GM12801 (cell line): ENCODE results near the gene ZFHX3.

Experiments used
- TF ChIP-seq, protein P1 (sequence below): IDR thresholded peaks from one replicate; pipeline ENCODE4 v1.5.1; 2011; ENCODE audit warnings: control low read depth; ENCODE audit not compliant: insufficient read length; ENCODE audit errors: extremely low read depth

The ZFHX3 gene

GRCh38 chr16:73025151-73025855 is 22.6 kb downstream of the ZFHX3 start:
- TF ChIP-seq, protein P1, sequence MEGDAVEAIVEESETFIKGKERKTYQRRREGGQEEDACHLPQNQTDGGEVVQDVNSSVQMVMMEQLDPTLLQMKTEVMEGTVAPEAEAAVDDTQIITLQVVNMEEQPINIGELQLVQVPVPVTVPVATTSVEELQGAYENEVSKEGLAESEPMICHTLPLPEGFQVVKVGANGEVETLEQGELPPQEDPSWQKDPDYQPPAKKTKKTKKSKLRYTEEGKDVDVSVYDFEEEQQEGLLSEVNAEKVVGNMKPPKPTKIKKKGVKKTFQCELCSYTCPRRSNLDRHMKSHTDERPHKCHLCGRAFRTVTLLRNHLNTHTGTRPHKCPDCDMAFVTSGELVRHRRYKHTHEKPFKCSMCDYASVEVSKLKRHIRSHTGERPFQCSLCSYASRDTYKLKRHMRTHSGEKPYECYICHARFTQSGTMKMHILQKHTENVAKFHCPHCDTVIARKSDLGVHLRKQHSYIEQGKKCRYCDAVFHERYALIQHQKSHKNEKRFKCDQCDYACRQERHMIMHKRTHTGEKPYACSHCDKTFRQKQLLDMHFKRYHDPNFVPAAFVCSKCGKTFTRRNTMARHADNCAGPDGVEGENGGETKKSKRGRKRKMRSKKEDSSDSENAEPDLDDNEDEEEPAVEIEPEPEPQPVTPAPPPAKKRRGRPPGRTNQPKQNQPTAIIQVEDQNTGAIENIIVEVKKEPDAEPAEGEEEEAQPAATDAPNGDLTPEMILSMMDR, result no peak

GRCh38 chr16:73024571-73025105 is 23.3 kb downstream of the ZFHX3 start:
- TF ChIP-seq, protein P1, result no peak

DNA sequence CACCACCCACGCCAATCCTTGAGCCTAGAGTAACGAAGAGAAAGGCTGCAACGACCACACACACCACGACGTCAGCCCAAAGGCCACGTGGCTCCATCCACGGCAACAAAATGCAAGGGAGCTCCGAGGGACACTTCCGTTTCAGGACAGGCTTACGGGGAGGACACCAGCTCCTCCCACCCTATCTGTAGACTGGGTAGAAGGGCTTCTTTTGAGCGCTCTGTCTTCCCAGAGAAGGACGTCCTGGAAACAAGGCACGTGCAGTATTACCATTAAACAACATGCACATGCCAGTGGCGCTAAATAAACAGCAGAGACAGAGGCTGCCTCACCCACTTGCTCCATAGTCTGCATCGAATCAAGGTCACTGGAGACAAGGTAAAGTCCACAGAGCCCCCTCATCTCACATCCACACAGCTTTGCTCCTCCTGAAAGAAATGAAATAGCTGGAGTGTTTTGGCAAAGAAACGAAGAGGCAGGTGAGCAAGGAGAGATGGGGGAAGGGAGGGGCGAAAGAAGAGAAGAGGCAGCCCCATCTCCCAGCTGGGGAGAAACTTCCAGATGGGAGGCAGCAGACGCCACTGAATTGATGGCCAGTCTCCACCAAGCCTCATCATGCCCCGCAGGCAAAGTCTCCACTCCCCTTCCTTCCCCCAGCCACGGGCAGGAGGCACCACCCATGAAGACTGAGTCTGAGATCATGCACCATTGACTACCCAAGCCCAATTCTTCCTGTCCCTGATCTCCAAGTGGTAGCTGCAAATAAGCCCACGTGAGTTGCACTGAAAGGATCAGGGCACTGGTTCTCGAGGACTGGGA is 24.0 kb downstream of the ZFHX3 start:
- TF ChIP-seq, protein P1, result no peak

DNA sequence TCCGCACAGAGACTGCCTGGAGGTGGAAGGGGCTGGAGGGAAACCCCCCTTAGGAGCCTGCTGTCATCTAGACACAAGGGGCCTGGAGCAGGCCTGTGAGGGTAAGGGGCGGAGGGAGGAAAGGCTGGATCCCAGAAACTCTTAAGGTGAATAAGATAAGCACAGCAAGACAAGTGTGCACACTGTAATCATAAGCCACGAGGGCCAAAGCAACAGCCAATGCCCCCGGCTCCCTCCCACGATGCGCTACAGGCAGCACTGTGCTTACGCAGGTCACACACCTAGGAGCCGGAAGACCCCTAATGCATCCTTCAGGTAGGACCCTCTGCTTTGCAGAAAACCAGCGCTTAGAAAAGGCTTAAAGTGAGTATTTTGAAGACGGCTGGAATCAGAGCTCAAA is 24.6 kb downstream of the ZFHX3 start:
- TF ChIP-seq, protein P1, result no peak

DNA sequence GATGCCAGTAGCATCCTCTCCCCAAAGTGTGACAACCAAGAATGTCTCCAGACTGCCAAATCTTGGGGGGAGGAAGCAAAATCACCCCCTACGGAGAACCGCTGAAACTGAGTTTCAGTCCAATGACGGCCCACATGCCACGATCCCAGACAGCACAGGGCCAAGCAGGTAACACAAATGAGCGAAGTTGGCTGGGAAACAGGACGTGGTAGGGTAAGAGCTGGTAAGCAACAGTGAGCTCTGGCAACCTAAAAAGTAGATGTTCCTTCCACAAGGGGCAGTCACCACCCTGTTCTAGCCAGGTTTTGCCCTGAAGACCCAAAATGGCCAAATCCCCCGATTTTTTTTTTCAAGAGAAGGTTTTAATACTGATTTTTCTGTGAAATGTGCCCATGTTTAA is 25.4 kb downstream of the ZFHX3 start:
- TF ChIP-seq, protein P1, result no peak

DNA sequence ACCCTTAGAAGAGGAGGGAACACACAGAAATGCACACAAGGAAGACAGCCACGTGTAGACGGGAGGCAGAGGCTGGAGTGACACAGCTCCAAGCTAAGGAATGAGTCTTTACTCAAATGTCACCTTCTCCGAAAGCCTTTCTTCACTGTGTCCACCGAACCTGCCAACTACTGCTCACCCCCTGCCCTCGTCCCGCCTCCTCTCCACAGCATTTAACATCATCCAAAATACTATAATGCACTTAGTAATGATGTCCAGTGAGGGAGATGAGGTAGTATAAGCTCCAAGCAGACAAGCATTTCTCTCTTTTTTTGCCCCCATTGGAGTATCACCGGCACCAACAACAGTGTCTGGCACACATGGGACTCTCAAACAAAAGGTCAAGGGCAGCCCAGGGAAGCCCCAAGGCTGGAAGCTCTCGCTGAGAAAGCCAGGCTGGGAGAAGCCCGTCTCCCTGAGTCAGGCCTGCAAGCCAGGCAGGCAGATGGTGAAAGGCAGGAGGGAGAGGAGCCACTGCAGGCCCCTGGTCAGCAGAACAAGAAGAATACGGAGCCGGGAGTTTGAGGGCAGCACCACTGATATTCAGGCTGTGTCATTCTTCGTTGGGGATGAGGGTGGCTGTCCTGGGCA is 25.9 kb downstream of the ZFHX3 start:
- TF ChIP-seq, protein P1, result no peak

GRCh38 chr16:73020409-73020884 is 27.5 kb downstream of the ZFHX3 start:
- TF ChIP-seq, protein P1, result no peak
